ENCODE measurements around the gene PPP1R14B.

Gene PPP1R14B

DNA sequence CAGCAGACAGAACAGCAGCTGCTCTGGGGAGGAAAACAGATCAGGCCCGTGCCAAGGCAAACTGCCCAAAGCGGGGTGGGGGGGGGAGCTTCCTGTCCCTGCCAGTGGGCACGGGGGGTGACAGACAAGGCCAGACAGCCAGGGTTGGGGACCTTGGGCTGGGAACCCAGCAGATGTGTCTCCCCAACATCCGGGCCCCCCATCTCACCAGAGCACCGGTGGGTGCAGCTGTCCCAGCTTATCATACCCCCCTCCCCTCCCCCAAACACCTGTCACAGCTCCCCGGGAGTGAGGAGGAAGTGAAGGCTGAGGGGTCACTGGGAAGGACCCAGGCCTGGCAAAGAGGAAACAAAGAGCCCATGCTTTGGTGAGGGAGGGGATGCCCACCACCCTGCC, 1.3 kb downstream of the PPP1R14B start:
- peak; percentile 40 to 59 for DNase-seq

DNA sequence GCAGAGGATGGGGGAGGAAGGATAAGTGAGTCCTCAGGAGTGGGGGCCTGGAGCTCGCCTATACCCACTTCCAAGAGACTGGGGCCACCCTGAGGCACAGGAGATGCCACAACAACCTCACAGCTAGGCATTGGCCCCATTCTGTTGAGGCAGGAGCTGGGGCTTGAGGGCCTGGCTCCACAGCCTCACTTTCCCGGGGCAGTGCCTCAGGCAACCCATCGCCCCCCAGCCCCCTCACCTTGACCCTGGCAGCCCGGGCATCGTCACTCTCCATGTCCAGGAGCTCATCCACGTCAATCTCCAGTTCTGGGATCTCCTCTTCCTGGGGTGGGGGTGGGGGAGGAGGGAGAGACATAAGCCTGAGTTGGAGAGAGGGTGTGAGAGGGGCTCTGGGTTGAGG, 1.8 kb downstream of the PPP1R14B start:
- DNase-seq: no peak

DNA sequence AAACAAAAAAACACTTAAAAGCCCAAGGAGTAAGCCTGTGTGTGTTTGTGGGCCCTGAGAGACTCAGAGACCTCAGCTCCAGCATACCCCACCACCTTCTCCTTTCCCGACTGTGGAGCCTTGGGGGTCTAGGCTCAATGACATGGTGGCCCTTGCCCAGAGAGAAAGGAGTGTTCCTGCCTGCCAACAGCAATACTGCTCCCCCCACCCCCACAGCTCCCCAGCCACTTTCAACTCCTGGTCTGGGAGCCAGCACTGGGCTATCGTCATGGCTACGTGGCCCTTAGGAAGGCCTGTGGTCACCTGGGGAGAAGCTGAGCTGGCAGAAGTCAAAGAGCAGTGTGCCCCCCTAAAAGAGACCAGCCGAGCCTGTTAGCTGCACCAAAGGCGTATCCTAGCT, 2.6 kb downstream of the PPP1R14B start:
- DNase-seq: no peak

DNA sequence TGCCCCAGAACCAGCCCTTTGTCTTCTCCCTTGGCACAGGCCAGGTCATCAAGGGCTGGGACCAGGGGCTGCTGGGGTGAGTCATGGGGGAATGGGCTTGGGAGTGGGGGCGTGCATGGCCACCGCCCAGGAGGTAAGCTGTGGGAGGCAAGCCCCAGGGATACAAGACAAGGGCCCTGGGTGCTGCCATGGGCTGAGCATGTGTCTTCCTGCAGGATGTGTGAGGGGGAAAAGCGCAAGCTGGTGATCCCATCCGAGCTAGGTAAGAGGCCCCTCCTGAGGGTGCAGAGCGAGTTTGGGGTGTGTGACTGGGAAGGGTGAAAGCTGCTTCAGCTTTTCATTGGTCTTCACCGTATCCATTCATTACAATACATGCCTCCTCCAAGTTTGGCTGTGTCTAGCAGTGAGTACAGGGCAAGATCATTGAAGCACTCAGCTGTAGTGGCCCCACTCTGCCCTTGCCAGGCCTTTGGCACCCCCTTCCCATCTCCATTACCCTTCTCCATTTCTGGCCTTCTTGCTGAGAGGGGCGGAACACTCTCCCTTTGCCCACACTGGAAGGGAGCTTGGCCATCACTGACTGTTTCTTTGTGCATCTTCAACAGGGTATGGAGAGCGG, 3.4 kb downstream of the PPP1R14B start:
- DNase-seq: no peak

DNA sequence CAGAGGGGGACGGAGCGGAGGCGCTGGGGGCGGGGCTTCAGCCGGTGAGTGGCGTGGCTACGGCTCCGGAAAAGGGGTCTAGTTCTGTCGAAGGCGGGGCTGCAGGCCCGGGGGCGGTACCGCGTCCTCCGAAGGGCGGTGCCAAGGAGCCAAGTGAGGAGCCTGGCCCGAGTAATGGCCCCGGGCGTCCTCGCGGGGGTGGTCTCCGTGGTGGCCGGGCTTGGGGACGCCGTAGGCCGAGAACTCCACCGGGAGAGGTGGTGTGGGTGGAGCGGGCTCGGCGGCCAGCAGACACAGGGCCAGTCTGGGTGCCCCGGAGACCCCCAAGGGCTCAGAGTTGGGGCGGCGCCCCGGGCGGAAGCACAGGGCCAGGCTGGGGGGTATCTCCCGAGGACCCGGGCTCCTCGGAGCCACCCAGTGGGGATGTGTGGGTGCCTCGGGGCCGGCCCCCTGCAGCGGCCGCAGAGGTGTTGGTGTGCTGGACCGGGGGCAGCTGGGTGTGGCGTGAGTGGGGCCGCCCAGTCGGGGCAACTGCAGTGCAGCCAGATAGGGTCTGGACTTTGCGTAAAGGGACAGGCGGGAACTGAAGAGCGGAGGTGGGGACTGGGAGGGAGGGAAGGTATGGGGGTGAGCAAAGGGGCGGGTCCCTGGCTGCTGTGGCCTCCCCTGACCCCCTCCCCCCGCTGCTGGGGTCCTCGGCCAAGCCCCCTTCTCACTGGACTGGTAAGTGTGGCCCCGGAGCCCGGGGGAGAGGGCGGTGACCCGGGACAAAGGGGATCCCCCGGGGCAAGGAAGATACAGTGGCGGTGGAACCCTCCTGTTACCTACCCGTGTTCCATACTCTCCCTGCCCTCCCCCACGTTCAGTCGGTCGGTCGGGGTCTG, 5.0 kb downstream of the PPP1R14B start:
- peak; percentile 24 to 100 for DNase-seq

DNA sequence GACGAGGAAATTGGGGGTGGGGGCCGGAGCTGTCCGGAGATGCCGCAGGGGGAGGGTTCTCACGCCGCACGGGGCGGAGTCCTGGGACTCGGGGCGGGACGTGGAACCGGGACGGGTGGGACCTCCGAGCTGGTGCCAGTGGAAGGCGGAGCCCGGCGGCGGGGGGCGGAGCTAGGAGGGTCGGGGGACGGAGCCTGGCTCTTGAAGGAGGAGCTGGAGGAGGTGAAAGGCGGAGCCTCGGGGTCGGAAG, 5.6 kb downstream of the PPP1R14B start:
- DNase-seq: peak in 1 of 2 donors; percentile 100

DNA sequence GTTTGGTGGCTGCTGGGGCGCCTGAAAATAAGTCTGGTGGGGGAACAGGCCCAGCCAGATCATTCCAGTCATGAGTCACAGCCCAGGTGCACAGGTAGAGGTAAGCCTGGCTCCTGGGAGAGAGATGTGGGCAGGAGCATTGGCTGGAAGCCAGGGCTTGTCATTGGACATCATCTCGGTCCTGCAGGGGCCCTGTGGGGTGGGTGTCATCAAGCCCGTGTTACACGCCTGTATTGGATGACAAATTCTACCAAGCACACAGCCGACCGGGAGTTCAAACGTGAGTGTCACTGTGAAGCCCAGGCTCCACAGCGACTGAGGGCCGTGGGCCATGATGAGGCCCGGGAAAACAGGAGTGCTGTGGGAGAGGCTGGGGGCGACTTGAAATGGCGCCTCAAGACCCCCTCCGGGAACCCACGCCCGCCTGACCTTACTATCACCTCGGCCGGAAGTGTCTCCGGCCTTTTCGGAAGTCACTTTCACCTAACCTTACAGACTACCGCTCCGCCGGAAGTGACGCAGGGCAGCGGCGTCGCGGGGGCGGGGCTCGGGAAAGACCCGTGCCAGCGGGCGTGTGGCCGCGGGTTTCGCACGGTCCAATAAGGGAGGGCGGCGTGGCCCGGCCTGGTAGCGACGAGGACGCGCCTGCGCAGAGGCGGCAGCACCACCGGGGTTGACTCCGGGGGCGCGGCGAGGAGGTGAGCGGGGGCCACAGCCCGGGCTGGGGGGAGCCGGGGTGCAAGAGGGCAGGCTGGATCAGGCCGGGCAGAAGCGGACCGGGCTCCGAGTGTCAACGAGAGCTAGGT, 6.1 kb downstream of the PPP1R14B start, which contains the start of gene FKBP2:
Gene FKBP2, plus strand, starts transcription at position 661 of the 806 bp plus-strand sequence. CDS start 1,293 bp downstream, outside the sequence.
- DNase-seq: peak; percentile 99

DNA sequence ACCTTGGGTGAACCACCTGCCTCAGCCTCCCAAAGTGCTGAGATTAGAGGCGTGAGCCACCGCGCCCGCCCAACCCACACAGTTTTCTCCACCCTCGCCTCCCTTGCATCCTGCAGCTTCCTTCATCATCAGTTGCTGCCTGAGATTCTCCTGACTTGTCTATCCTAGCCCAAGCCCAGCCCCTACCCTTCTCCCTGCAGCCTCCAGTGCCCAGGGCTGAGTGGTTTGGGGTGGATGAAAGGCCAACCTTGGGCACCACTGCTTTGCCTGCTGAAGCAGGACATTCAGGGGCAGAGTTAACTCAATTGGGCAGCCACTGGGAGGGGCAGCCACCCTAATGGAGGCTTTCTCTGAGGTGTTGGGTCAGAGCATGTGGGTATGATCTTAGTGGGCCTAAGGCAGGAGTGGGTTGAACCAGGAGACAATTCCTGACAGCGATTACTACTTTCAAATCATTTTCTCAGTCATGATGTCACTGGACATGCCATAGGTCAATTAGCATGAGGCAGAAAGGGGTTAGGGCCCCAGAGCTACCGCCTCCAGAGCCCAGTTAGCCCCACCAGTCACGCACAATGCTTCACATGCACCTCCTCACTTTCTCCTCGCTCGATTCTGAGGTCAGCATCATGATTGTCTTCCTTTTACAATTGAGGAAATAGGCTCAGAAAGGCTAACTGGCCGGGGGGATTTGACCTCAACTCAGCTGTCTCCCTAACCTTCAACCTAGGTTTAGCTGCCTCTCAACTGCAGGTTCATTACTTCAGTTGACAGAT, 6.9 kb downstream of the PPP1R14B start:
- DNase-seq: peak in 1 of 2 donors; percentile 80

DNA sequence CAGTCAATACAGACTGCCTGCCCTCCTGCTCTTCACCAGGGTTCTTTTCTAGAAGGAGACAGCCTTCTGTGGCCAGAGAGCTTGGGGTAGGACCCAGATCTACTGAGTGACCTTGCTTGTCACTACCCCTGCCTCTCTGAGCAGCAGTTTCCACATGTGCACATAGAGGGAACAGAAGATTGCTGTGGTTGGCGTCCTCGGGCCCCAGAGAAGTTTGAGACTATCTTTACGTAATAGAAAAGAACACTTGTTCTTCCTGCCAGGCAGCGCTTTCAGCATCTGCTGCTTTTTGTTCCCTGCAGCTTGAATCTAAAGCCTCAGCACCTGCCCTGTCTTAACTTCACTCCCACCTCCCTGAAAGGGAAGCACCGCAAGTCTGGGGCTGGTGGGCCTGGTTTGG, 7.7 kb downstream of the PPP1R14B start:
- DNase-seq: no peak

DNA sequence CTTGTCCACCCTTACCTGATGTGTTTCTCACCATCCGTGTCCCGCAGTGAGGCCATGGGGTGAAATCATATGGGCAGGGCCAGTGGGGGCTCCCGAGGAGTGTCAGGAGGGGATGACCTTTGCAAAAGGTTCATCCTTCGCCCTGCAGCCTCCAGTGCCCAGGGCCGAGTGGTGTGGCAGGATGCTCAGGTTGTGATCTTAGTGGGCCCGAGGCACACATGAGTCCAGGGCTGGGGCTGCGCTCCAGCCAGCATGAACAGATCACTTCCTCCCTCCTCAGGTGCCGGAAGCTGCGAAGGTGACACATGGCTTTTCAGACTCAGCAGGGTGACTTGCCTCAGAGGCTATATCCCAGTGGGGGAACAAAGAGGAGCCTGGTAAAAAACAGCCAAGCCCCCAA, 8.7 kb downstream of the PPP1R14B start:
- no peak for DNase-seq

DNA sequence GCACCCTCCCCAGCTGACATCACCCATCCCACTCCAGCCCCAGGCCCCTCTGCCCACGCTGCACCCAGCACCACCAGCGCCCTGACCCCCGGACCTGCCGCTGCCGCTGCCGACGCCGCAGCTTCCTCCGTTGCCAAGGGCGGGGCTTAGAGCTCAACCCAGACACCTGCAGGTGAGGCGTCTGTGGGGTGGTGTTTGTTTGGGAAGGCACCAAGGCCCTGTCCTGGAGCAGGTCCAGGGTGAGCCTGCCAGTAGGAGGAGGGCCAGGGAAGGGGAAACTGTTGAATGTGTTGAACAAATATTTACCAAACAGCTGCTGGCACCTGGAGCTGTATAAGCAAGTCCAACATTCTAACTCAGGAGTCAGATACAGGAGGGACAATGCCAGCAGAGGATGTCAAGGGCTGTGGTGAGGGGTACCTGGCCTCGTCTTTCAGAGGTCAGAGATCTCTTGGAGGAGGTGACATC, 9.2 kb downstream of the PPP1R14B start:
- no peak for DNase-seq

DNA sequence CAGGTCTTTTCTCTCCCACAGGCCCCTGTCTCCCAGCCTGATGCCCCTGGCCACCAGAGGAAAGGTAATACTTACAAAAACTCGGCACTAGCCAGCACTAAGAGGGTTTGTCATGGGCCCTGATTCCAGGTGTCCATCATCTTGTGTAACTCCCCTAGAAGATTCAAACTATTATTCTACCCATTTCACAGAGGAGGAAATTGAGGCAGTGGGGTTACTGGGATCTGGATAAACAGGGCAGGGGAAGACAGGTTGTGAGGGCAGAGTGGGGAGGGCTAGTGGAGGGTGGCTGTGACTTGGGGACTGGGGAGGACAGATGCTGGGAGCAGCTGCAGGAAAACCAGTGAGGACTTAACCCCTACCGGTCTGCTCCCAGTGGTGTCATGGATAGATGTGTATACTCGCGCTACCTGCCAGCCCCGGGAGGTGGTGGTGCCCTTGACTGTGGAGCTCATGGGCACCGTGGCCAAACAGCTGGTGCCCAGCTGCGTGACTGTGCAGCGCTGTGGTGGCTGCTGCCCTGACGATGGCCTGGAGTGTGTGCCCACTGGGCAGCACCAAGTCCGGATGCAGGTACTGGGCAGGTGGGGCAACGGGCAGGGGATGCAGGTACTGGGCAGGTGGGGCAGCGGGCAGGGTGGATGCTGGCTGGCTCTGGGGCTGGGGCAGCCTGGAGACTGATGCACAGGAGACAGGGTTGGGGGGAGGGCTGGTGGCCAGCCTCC, 11.1 kb downstream of the PPP1R14B start:
- no peak for DNase-seq

DNA sequence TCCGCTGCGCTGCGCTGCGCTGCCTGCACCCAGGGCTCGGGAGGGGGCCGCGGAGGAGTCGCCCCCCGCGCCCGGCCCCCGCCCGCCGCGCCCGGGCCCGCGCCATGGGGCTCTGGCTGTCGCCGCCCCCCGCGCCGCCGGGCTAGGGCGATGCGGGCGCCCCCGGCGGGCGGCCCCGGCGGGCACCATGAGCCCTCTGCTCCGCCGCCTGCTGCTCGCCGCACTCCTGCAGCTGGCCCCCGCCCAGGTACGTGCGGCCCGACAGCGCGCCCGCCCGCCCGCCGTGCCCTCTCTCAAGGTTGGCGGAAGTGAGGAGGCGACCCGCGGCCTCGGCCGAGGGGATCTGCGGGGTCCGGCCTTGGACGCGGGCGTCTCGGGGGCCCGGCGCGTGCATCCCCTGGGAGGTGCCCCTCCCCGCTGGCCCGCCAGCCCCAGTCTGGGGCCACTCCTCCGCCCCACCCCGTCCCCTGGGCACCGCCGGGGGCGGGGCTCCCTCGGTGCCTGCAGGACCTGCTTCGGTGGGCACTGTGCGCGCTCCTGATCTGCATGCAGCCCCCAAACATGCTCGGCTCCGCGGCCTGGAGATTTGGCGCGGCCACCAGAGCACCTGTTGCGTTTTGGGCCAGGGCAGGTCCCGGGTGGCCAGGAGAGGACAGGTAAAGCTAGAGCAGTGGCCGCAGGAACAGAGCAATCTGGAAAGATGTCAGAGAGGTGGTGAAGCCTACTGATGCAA, 11.9 kb downstream of the PPP1R14B start:
- DNase-seq: peak; percentile 30 to 55

DNA sequence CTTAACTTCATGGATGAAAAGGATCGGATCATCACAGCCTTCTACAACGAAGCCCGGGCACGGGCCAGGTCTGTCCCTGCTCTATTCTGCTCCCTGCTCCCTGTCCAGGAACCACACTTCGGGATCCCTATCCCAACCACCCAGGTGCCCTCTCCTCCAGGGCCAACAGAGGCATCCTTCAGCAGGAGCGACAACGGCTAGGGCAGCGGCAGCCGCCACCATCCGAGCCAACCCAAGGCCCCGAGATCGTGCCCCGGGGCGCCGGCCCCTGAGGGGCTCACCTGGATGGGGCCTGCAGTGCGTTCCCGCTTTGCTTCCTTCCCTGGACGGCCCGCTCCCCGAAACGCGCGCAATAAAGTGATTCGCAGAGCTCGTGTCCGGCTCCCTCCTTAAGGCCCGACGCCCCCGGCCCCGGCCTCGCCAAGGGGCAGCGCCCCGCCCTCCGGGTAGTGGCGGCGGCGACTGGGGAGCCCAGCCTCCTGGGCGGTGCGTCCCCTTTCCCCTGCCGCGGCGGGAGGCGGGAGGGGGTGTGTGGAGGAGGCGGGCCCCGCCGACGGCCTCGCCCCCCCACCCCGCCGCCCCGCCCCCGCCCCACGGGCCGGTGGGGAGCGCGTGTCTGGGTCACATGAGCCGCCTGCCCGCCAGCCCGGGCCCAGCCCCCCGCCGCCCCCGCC, 12.7 kb downstream of the PPP1R14B start, which contains the start of gene VEGFB:
Gene VEGFB, plus strand, starts transcription at position 672 of the 674 bp plus-strand sequence. CDS start 250 bp downstream, outside the sequence.
- DNase-seq: peak; percentile 76 to 86

DNA sequence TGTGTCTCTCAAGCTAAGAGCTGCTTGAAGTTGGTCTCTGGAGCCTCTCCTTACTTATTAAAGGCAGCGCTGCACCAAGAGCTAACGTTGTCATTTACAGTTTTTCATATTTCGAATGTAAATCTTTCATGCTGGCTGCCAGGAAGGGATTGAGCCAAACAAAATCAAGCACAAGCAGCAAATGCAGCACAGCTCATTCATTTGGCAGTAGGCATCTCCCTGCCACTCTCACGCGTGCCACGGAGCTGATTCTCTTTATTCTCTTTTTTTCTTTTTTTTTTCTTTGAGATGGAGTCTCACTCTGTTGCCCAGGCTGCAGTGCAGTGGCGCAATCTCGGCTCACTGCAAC, 13.8 kb downstream of the PPP1R14B start:
- DNase-seq: no peak

DNA sequence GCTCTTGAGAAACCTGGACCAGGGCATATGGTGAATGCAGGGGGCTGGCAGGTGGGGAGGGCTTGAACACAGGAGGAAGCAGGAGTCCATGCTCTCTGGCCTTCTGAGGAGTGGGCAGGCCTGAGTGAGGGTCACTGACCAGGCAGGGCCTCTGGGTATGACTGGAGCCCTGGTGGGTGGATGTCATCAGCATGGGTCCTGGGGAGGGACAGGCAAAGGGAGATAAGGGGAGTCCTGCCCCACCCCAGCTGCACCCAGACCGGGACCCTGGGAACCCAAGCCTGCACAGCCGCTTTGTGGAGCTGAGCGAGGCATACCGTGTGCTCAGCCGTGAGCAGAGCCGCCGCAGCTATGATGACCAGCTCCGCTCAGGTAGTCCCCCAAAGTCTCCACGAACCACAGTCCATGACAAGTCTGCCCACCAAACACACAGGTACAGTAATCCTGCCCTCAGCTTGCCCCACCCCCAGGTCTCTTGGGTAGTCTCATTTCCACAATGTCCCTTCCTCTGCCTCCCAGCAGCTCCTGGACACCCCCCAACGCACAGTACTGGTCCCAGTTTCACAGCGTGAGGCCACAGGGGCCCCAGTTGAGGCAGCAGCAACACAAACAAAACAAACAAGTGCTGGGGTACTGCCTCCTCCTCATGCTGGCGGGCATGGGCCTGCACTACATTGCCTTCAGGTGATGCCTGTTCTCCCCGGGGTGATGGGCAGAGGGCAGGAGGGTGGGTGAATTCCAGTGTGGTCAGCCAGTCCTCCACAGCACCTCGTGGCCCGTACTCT, 14.4 kb downstream of the PPP1R14B start:
- no peak for DNase-seq

DNA sequence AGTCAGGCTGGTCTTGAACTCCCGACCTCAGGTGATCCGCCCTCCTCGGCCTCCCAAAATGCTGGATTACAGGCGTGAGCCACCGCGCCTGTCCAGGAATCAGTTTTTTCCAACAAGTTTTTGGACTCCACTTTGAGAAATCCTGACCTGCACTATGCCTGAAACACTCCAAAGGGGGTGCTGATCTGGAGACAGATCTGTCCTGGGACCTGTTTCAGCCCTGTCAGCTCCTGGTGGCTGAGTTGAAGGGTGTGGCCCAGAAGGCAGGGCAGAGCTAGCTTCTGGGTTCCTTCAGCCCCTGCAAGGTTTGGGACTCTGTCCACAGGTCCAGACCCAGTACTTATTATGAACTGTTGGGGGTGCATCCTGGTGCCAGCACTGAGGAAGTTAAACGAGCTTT, 15.2 kb downstream of the PPP1R14B start:
- no peak for DNase-seq

DNA sequence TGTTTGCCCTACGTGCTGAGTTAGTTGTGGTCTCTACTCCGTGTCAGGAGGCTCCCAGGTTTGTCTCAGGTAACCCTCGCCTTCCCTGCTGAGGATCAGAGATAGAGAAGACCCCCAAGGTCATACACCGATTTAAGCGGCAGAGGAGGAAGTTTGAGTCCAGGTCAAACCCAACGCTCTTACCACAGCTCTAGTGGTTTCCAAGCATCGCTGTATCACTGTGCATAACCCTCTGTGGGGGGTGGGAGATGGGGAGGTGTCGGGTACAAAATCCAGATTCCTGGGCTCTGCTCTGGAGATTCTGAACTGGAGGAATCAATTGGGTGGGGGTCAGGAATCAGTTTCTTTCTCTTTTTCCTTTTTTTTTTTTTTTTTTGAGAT, 15.8 kb downstream of the PPP1R14B start:
- no peak for DNase-seq

DNA sequence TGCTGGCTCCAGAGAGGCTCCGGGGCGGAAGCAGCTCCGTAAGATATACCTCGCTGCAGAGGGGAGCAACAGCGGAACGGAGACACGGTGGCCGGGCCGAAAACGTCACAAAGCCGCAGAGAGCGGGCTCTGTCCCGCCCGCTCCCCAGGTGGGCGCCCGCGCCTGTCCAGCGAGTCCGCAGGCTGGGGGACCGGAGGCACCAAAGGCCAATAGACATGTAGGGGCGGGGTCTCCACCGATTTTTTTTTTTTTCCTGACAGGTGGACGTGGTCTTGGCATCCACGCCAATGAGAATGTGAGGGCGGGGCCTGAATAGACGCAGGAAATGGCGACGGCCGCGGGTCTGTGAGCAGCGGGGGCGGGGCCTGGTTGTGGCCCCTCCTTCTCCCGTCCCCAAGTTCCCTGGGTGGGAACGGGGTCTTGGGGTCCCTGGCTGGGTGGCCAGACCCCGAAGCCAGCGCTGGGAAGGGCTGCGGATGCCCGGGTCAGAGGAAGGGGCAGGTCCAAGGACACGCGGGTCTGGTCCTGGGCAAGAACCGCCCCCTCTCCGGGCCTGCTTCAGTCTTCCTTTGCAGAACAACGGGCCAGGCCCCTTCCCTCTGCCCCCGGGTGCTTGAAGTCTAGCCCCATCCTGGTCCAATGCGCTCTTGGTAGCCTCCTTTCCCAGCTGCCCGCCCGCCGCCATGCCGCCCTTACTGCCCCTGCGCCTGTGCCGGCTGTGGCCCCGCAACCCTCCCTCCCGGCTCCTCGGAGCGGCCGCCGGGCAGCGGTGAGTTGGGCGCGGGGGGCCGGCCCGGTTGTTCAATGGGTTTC, 16.4 kb downstream of the PPP1R14B start, which contains the start of gene DNAJC4:
Gene DNAJC4, plus strand, starts transcription at position 378 of the 814 bp plus-strand sequence. Its CDS starts 307 bp downstream, at position 685.
- peak; percentile 89 to 92 for DNase-seq

Data from CD4-positive, alpha-beta T cell treated with Interferon alpha-2 for 1 hour (primary cell).